Parathyroid adenoma (tissue), 2 donors: Measurements from ENCODE around the gene ZBTB20.

Experiments
- H2AFZ ChIP-seq: fragments of 300-600 bp; sonication (generic); one replicate; pipeline ENCODE4 v1.7.0; 2017; ENCODE audit warnings: antibody characterized with exemption, mild to moderate bottlenecking
- H3K27ac ChIP-seq: fragments of 300-600 bp; sonication (generic); one replicate; pipeline ENCODE4 v1.7.0; 2017
- H3K27me3 ChIP-seq: fragments of 300-600 bp; sonication (generic); one replicate; pipeline ENCODE4 v1.7.0; 2017; ENCODE audit warnings: low read length; ENCODE audit not compliant: control insufficient read depth, insufficient read depth
- H3K36me3 ChIP-seq: fragments of 300-600 bp; sonication (generic); one replicate; pipeline ENCODE4 v1.7.0; 2017; ENCODE audit warnings: low read length; ENCODE audit not compliant: control insufficient read depth, insufficient read depth
- H3K4me1 ChIP-seq: fragments of 300-600 bp; sonication (generic); one replicate; pipeline ENCODE4 v1.7.0; 2017; ENCODE audit warnings: control low read depth
- H3K4me2 ChIP-seq: fragments of 300-600 bp; sonication (generic); one replicate; pipeline ENCODE4 v1.7.0; 2017; ENCODE audit warnings: low read length
- H3K4me3 ChIP-seq: fragments of 300-600 bp; sonication (generic); one replicate; pipeline ENCODE4 v1.7.0; 2017; ENCODE audit warnings: low read depth, low read length
- H3K79me2 ChIP-seq: fragments of 300-600 bp; sonication (generic); one replicate; pipeline ENCODE4 v1.7.0; 2017; ENCODE audit warnings: control low read depth
- H3K9ac ChIP-seq: fragments of 300-600 bp; sonication (generic); one replicate; pipeline ENCODE4 v1.7.0; 2017; ENCODE audit warnings: mild to moderate bottlenecking
- H3K9me3 ChIP-seq: fragments of 300-600 bp; sonication (generic); one replicate; pipeline ENCODE4 v1.7.0; 2017; ENCODE audit warnings: low read length; ENCODE audit not compliant: control insufficient read depth
- CTCF ChIP-seq: fragments of 300-600 bp; sonication (generic); IDR thresholded peaks from one replicate; pipeline ENCODE4 v1.7.0; 2017; ENCODE audit warnings: antibody characterized with exemption, mild to moderate bottlenecking
- donor health status: primary hyperparathyroidism.

The ZBTB20 gene

GRCh38 chr3:114469070-114469469, 678.0 kb downstream of the ZBTB20 start:
- Histone ChIP-seq H3K9me3 (no peaks in the 10 kb centered on the region), H3K4me3 (no peak overlapping the region), H3K4me1 (peaks cover 3% of the 10 kb centered on the region), H3K79me2 (no peaks in the 10 kb centered on the region), H3K27ac (no peak overlapping the region), H3K27me3 (no peaks in the 10 kb centered on the region), H3K9ac (no peak overlapping the region), H3K4me2 (no peak overlapping the region), H2AFZ (no peak overlapping the region), H3K36me3 (no peaks in the 10 kb centered on the region)
- TF ChIP-seq CTCF = no peak

DNA sequence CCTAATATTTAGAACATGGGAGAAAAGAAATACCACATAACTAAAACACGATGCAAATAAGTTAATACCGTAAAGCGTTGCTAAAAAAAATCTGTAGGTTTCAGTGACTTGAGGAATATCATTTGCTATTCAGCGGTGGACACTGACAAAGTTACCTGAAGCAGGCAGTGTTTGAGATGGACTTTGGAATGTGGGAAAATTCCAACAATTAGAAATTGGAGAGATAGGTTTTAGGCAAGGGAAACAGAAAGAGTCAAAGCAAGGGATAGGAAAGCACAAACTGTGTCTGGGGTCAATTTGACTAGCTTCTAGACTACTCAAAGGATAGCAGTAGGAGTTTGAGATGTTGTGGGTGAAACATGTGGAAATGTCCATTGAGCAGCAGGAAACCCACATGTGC, 680.3 kb downstream of the ZBTB20 start:
- no peak overlapping the region for H3K9ac ChIP-seq
- no peak for TF ChIP-seq CTCF
- no peaks in the 10 kb centered on the region for H3K9me3 ChIP-seq

DNA sequence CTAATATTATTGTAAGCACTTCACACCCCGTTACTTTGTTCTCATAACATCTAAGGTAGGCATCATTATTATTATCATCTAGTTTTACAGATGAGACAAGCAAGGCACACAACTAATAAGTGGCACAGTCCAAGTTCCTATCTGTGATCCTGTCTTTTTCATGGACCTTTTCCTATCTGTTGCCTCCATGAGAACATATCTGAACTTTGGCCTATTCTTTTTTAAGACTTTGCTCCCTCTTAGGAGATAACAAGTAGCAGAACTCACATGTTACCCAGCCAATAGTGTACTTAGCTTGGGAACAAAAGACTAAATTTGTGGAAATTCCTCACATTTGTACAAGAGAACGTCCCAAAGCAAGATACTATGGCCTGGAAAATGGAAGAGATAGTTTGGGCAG, 680.8 kb downstream of the ZBTB20 start:
- H3K9ac ChIP-seq = no peak overlapping the region
- H3K9me3 ChIP-seq = no peaks in the 10 kb centered on the region
- H3K4me2 ChIP-seq = no peak overlapping the region
- H3K27ac ChIP-seq = no peak overlapping the region
- H3K4me1 ChIP-seq = peaks cover 3% of the 10 kb centered on the region
- no peaks in the 10 kb centered on the region for H3K36me3 ChIP-seq
- TF ChIP-seq CTCF = no peak
- H3K4me3 ChIP-seq = no peak overlapping the region
- no peak overlapping the region for H2AFZ ChIP-seq
- H3K79me2 ChIP-seq = no peaks in the 10 kb centered on the region
- H3K27me3 ChIP-seq = no peaks in the 10 kb centered on the region

More for the DNA sequence above, 680.3 kb downstream of the ZBTB20 start:
- Histone ChIP-seq H3K4me3 (no peak overlapping the region), H3K4me1 (peaks cover 3% of the 10 kb centered on the region), H3K27ac (no peak overlapping the region), H3K4me2 (no peak overlapping the region), H3K36me3 (no peaks in the 10 kb centered on the region), H3K27me3 (no peaks in the 10 kb centered on the region), H3K79me2 (no peaks in the 10 kb centered on the region), H2AFZ (no peak overlapping the region)

DNA sequence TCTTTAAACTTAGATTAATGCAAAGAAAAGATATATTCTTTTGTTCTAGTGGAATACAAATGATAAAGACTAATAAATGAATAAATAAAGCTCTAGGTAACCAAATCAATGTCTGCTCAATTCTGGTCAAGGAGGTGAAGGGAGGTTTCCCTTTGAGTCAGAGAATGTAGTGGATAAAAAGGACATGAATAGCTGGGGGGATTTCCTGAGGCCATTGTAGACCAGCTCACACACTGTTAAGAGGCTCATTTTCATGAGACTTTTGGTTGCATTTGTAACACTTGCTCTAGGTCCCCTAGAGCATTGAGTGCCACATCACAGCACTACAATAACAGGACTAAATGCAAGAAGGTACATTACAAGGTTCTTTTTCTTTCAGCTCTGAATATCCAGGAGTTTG, 682.5 kb downstream of the ZBTB20 start:
- H3K9ac ChIP-seq = no peak overlapping the region
- no peak overlapping the region for H3K4me3 ChIP-seq
- H3K9me3 ChIP-seq = no peaks in the 10 kb centered on the region
- no peak overlapping the region for H3K4me2 ChIP-seq
- no peaks in the 10 kb centered on the region for H3K36me3 ChIP-seq
- H3K27ac ChIP-seq = no peak overlapping the region
- no peak for TF ChIP-seq CTCF
- H2AFZ ChIP-seq = no peak overlapping the region
- no peaks in the 10 kb centered on the region for H3K79me2 ChIP-seq
- H3K27me3 ChIP-seq = no peaks in the 10 kb centered on the region
- peaks cover 3% of the 10 kb centered on the region for H3K4me1 ChIP-seq

GRCh38 chr3:114462750-114463149, 684.3 kb downstream of the ZBTB20 start:
- Histone ChIP-seq H3K27ac (no peak overlapping the region), H3K9me3 (no peaks in the 10 kb centered on the region), H3K36me3 (no peaks in the 10 kb centered on the region), H3K4me2 (no peak overlapping the region), H3K27me3 (no peaks in the 10 kb centered on the region), H3K79me2 (no peaks in the 10 kb centered on the region), H2AFZ (no peak overlapping the region), H3K9ac (no peak overlapping the region), H3K4me1 (no peaks in the 10 kb centered on the region), H3K4me3 (no peak overlapping the region)
- no peak for TF ChIP-seq CTCF
